ENCODE measurements around the gene ZNF280D. TPM values are rescaled to one million over a fixed set of nuclear protein-coding genes. Genes with fewer than 3 reads are reported as not detected.

The ZNF280D gene
- total and polyA plus RNA-seq, 2 of the 13 experiments (the other 11 are each of a cell fraction or from before 2014, with no cell fraction given) = 7.1 to 11.9 TPM

DNA sequence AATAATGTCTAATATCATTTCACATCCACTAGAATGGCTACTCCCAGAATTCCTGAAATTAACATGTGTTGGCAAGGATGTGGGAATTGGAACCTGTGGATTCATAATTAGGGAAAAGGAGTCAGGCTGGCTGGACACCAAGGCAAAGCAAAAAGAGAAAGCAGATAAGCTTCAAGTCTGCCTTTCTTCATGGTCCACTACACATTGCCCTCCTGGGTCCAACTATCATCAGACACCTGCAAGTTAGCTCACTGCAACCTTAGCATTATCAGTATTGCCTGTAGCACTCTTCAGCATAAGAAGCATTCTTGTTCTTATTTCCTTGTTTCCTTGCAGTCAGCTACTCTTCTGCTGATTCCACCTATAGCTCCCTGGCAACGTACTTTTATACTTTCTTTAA lies 124.3 kb downstream of the ZNF280D start:
- ChIA-PET POLR2A (no interaction called here), CTCF (ENCODE audit: low intra/inter-chr PET ratio, low total read pairs) (no interaction called here)
- intact Hi-C loops (cut with micrococcal nuclease; ENCODE audit: unreplicated experiment) (no loop called here), in situ Hi-C loops (cut with HindIII; ENCODE audit: extremely low pct_ligation_motif_present, low pct_unique_long_range_greater_than_20kb) (no loop called here)
- Histone ChIP-seq H3K4me2 (ENCODE audit: low read depth, low read length) (no peak overlapping the region), H3K4me3 (replicated peaks in 1 of 3; ENCODE audit: insufficient read depth in 1 of 3, low read depth in 2 of 3, low read length in 3 of 3) (no peak overlapping the region), H3K9me3 (ENCODE audit: low read length) (no peaks in the 10 kb centered on the region), H3K79me2 (ENCODE audit: insufficient read depth, low read length) (no peaks in the 10 kb centered on the region), H3K4me1 (ENCODE audit: insufficient read depth, low read length) (no peaks in the 10 kb centered on the region), H3K27ac (ENCODE audit: extremely low read length, insufficient read depth, low read length) (no peak overlapping the region), H3K36me3 (replicated peaks in 1 of 2; ENCODE audit: control insufficient read depth in 1 of 2, insufficient read depth in 2 of 2, low read length in 2 of 2) (no peaks in the 10 kb centered on the region), H3K27me3 (ENCODE audit: control insufficient read depth in 1 of 2, insufficient read depth in 2 of 2, low read length in 2 of 2) (no peaks in the 10 kb centered on the region), H2AFZ (ENCODE audit: low read length) (no peak overlapping the region), H4K20me1 (ENCODE audit: insufficient read depth, low read length) (no peaks in the 10 kb centered on the region), H3K9ac (ENCODE audit: insufficient read depth, low read depth, low read length) (no peak overlapping the region)
- TF ChIP-seq ZNF557 (CRISPR knock-in tag; IDR thresholded peaks at IDR 0.05) (no peak), AGO1 (IDR thresholded peaks at IDR 0.05; ENCODE audit: low read depth, low read length, poor library complexity, severe bottlenecking) (no peak), ZNF556 (CRISPR knock-in tag; IDR thresholded peaks at IDR 0.05; ENCODE audit: borderline replicate concordance) (no peak), ZSCAN9 (CRISPR knock-in tag; IDR thresholded peaks at IDR 0.05; ENCODE audit: borderline replicate concordance) (no peak), MATR3 (CRISPR knock-in tag; IDR thresholded peaks at IDR 0.05) (no peak), U2AF1 (optimal IDR thresholded peaks at IDR 0.05; ENCODE audit: low read depth, low read length) (no peak)
- TF ChIP-seq, protein P1, sequence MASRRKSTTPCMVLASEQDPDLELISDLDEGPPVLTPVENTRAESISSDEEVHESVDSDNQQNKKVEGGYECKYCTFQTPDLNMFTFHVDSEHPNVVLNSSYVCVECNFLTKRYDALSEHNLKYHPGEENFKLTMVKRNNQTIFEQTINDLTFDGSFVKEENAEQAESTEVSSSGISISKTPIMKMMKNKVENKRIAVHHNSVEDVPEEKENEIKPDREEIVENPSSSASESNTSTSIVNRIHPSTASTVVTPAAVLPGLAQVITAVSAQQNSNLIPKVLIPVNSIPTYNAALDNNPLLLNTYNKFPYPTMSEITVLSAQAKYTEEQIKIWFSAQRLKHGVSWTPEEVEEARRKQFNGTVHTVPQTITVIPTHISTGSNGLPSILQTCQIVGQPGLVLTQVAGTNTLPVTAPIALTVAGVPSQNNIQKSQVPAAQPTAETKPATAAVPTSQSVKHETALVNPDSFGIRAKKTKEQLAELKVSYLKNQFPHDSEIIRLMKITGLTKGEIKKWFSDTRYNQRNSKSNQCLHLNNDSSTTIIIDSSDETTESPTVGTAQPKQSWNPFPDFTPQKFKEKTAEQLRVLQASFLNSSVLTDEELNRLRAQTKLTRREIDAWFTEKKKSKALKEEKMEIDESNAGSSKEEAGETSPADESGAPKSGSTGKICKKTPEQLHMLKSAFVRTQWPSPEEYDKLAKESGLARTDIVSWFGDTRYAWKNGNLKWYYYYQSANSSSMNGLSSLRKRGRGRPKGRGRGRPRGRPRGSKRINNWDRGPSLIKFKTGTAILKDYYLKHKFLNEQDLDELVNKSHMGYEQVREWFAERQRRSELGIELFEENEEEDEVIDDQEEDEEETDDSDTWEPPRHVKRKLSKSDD (CRISPR knock-in tag; IDR thresholded peaks at IDR 0.05; ENCODE audit: low read depth) = no peak
- TF ChIP-seq, protein P2, sequence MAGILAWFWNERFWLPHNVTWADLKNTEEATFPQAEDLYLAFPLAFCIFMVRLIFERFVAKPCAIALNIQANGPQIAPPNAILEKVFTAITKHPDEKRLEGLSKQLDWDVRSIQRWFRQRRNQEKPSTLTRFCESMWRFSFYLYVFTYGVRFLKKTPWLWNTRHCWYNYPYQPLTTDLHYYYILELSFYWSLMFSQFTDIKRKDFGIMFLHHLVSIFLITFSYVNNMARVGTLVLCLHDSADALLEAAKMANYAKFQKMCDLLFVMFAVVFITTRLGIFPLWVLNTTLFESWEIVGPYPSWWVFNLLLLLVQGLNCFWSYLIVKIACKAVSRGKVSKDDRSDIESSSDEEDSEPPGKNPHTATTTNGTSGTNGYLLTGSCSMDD (CRISPR knock-in tag; IDR thresholded peaks at IDR 0.05) = no peak
- TF ChIP-seq, protein P3, sequence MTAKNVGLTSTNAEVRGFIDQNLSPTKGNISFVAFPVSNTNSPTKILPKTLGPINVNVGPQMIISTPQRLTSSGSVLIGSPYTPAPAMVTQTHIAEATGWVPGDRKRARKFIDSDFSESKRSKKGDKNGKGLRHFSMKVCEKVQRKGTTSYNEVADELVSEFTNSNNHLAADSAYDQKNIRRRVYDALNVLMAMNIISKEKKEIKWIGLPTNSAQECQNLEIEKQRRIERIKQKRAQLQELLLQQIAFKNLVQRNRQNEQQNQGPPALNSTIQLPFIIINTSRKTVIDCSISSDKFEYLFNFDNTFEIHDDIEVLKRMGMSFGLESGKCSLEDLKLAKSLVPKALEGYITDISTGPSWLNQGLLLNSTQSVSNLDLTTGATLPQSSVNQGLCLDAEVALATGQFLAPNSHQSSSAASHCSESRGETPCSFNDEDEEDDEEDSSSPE (CRISPR knock-in tag; IDR thresholded peaks at IDR 0.05) = no peak
- DNase-seq (ENCODE audit: low spot score) = no peak
- 9% methylated on average over 1 of the region's 1 CpG for WGBS (ENCODE audit: low lambda C conversion rate)
- no TSS peak for BruUV-seq (replicated peaks)
- FAIRE-seq = no peak
- ATAC-seq = no peak
